ENCODE measurements around the gene TRERF1. TPM values are rescaled to one million over a fixed set of nuclear protein-coding genes. Genes with fewer than 3 reads are reported as not detected.
"Not testable (repeated sequence)": the region's sequence is repeated elsewhere in the genome, so short reads cannot be mapped to it uniquely, and the experiment has no call there.

The TRERF1 gene
- polyA plus RNA-seq, 3 donors, result 0.58 to 10.0 (median 2.0) TPM

DNA sequence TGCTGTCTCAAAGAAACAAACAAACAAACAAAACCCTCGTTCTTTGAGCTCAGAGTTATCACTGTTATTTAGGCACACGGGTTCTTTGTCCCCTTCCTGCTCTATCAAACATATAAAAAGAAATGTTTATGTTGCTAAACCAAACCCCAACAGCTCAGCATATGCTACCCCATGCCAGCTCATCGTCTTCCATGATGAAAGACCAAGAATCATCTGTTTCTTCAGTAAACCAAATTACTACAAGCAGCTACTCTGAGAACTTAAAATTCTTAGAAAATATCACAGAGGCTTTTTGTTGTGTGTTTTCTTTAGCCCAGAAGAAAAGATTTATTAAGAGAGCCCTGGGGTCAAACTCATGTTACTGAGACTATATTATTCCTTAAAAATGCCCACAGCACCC, 4.7 kb downstream of the TRERF1 start:
- WGBS (ENCODE audit: insufficient coverage), result no CpG with 5 or more reads among the region's 3 CpGs
- no peak overlapping the region for H3K4me2 ChIP-seq (replicated peaks; ENCODE audit: extremely low read depth, low read length, poor library complexity, severe bottlenecking)

DNA sequence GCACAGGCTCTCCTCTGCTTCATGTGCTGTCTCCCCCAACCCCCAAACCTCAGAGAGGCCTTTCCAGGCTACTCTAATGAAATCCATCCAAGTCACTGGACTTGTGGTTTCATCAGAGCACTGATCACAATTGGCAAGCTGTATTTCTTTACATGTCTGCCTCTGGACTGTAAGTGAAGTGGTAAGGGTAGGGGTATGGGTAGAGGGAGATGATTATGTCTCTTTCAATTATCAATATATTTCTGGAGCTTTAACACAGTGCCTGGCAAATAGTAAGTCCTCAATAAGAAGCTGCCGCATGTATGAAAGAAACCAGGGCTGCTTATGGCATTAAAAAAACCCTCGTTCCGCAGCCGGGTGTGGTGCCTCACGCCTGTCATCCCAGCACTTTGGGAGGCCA, 5.4 kb downstream of the TRERF1 start:
- H2AFZ ChIP-seq (ENCODE audit: insufficient read depth, low read depth, low read length, poor library complexity, severe bottlenecking), result no peak overlapping the region
- intact Hi-C loops (cut with micrococcal nuclease), result no loop called here
- peaks cover 32 to 36% of the 10 kb centered on the region in 2 donors for H3K4me1 ChIP-seq (ENCODE audit: control insufficient read depth in 1 of 2, insufficient read depth in 2 of 2, low read length in 2 of 2)
- 97% methylated on average over 5 of the region's 5 CpGs for WGBS (ENCODE audit: insufficient coverage)
- H3K4me2 ChIP-seq (replicated peaks; ENCODE audit: extremely low read depth, low read length, poor library complexity, severe bottlenecking), result no peak overlapping the region
- no peak overlapping the region for H3K4me3 ChIP-seq (replicated peaks in 1 of 3; ENCODE audit: low read depth in 2 of 3, low read length in 3 of 3)
- H4K20me1 ChIP-seq (ENCODE audit: insufficient read depth, low read length), result peaks cover 52% of the 10 kb centered on the region
- Mint-ChIP-seq H3K4me1 (peaks cover 73% of the 10 kb centered on the region), H3K27ac (peak overlapping the region in 3 of 7 donors; percentile 59 to 89 (median 77)), H3K9me3 (no peaks in the 10 kb centered on the region), H3K36me3 (peaks cover 18 to 31% of the 10 kb centered on the region in 2 donors), H3K27me3 (ENCODE audit: low read depth in 3 of 3) (peaks cover 0 to 1% (median 0%) of the 10 kb centered on the region in 3 donors), H3K4me3 (no peak overlapping the region)
- peaks cover 100% of the 10 kb centered on the region for H3K79me2 ChIP-seq (ENCODE audit: insufficient read depth, low read length)
- no peak overlapping the region for H3K27ac ChIP-seq (ENCODE audit: low read depth in 1 of 2, low read length in 2 of 2)
- no peaks in the 10 kb centered on the region for H3K9me3 ChIP-seq (replicated peaks in 1 of 2; ENCODE audit: control insufficient read depth in 1 of 2, insufficient read depth in 1 of 2, low read length in 2 of 2)
- no peaks in the 10 kb centered on the region for H3K27me3 ChIP-seq (ENCODE audit: control insufficient read depth in 2 of 2, insufficient read depth in 2 of 2, low read length in 2 of 2)
- H3K9ac ChIP-seq (ENCODE audit: insufficient read depth, low read length, poor library complexity, severe bottlenecking), result no peak overlapping the region
- no peak for DNase-seq
- TF ChIP-seq, protein P1, sequence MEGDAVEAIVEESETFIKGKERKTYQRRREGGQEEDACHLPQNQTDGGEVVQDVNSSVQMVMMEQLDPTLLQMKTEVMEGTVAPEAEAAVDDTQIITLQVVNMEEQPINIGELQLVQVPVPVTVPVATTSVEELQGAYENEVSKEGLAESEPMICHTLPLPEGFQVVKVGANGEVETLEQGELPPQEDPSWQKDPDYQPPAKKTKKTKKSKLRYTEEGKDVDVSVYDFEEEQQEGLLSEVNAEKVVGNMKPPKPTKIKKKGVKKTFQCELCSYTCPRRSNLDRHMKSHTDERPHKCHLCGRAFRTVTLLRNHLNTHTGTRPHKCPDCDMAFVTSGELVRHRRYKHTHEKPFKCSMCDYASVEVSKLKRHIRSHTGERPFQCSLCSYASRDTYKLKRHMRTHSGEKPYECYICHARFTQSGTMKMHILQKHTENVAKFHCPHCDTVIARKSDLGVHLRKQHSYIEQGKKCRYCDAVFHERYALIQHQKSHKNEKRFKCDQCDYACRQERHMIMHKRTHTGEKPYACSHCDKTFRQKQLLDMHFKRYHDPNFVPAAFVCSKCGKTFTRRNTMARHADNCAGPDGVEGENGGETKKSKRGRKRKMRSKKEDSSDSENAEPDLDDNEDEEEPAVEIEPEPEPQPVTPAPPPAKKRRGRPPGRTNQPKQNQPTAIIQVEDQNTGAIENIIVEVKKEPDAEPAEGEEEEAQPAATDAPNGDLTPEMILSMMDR (IDR thresholded peaks at IDR 0.05), result no peak
- H3K36me3 ChIP-seq (replicated peaks in 1 of 2; ENCODE audit: control insufficient read depth in 1 of 2, insufficient read depth in 2 of 2, low read length in 2 of 2), result peaks cover 2 to 10% of the 10 kb centered on the region in 2 donors

More for the DNA sequence above, 4.7 kb downstream of the TRERF1 start:
- no peak overlapping the region for H3K9ac ChIP-seq (ENCODE audit: insufficient read depth, low read length, poor library complexity, severe bottlenecking)
- H3K79me2 ChIP-seq (ENCODE audit: insufficient read depth, low read length), result peaks cover 100% of the 10 kb centered on the region
- no peak overlapping the region for H2AFZ ChIP-seq (ENCODE audit: insufficient read depth, low read depth, low read length, poor library complexity, severe bottlenecking)
- Mint-ChIP-seq H3K27ac (peak overlapping the region in 1 of 7 donors; percentile 37), H3K4me1 (peaks cover 67% of the 10 kb centered on the region), H3K4me3 (no peak overlapping the region), H3K27me3 (ENCODE audit: low read depth in 3 of 3) (peaks cover 0 to 1% (median 0%) of the 10 kb centered on the region in 3 donors), H3K36me3 (peaks cover 18 to 31% of the 10 kb centered on the region in 2 donors), H3K9me3 (no peaks in the 10 kb centered on the region)
- no peaks in the 10 kb centered on the region for H3K27me3 ChIP-seq (ENCODE audit: control insufficient read depth in 2 of 2, insufficient read depth in 2 of 2, low read length in 2 of 2)
- peaks cover 46% of the 10 kb centered on the region for H4K20me1 ChIP-seq (ENCODE audit: insufficient read depth, low read length)
- TF ChIP-seq, protein P1 (IDR thresholded peaks at IDR 0.05), result no peak
- H3K4me3 ChIP-seq (replicated peaks in 1 of 3; ENCODE audit: low read depth in 2 of 3, low read length in 3 of 3), result no peak overlapping the region
- peak overlapping the region in 1 of 2 donors; percentile 15 for H3K27ac ChIP-seq (ENCODE audit: low read depth in 1 of 2, low read length in 2 of 2)
- H3K36me3 ChIP-seq (replicated peaks in 1 of 2; ENCODE audit: control insufficient read depth in 1 of 2, insufficient read depth in 2 of 2, low read length in 2 of 2), result peaks cover 2 to 10% of the 10 kb centered on the region in 2 donors
- no peaks in the 10 kb centered on the region for H3K9me3 ChIP-seq (replicated peaks in 1 of 2; ENCODE audit: control insufficient read depth in 1 of 2, insufficient read depth in 1 of 2, low read length in 2 of 2)
- intact Hi-C loops (cut with micrococcal nuclease), result no loop called here
- no peak for DNase-seq
- peaks cover 30 to 31% of the 10 kb centered on the region in 2 donors for H3K4me1 ChIP-seq (ENCODE audit: control insufficient read depth in 1 of 2, insufficient read depth in 2 of 2, low read length in 2 of 2)

DNA sequence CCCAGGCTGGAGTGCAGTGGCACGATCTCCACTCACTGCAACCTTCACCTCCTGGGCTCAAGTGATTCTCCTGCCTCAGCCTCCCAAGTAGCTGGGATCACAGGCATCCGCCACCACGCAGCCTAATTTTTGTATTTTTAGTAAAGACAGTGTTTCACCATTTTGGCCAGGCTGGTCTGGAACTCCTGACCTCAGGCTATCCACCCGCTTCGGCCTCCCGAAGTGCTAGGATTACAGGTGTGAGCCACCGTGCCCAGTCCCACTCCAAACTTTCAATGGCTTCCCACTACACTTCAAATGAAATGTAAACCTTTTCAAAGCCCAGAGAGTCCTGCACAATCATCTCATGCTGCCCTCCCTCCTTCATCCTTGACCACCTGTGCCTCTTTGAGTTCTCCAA, 5.8 kb downstream of the TRERF1 start:
- H3K36me3 ChIP-seq (replicated peaks in 1 of 2; ENCODE audit: control insufficient read depth in 1 of 2, insufficient read depth in 2 of 2, low read length in 2 of 2); H3K27ac ChIP-seq (ENCODE audit: low read depth in 1 of 2, low read length in 2 of 2); H3K9me3 Mint-ChIP-seq; H3K9me3 ChIP-seq (replicated peaks in 1 of 2; ENCODE audit: control insufficient read depth in 1 of 2, insufficient read depth in 1 of 2, low read length in 2 of 2); H3K27me3 Mint-ChIP-seq (ENCODE audit: low read depth in 3 of 3); H3K27me3 ChIP-seq (ENCODE audit: control insufficient read depth in 2 of 2, insufficient read depth in 2 of 2, low read length in 2 of 2); H3K4me3 Mint-ChIP-seq; H3K4me2 ChIP-seq (replicated peaks; ENCODE audit: extremely low read depth, low read length, poor library complexity, severe bottlenecking); intact Hi-C loops (cut with micrococcal nuclease); DNase-seq; H3K4me3 ChIP-seq (replicated peaks in 1 of 3; ENCODE audit: low read depth in 2 of 3, low read length in 3 of 3); H3K9ac ChIP-seq (ENCODE audit: insufficient read depth, low read length, poor library complexity, severe bottlenecking); H2AFZ ChIP-seq (ENCODE audit: insufficient read depth, low read depth, low read length, poor library complexity, severe bottlenecking): not testable (repeated sequence)
- Mint-ChIP-seq H3K36me3 (peaks cover 18 to 31% of the 10 kb centered on the region in 2 donors), H3K27ac (peak overlapping the region in 3 of 7 donors; percentile 59 to 89 (median 77)), H3K4me1 (peaks cover 77% of the 10 kb centered on the region)
- Histone ChIP-seq H3K79me2 (ENCODE audit: insufficient read depth, low read length) (peaks cover 100% of the 10 kb centered on the region), H4K20me1 (ENCODE audit: insufficient read depth, low read length) (peaks cover 56% of the 10 kb centered on the region), H3K4me1 (ENCODE audit: control insufficient read depth in 1 of 2, insufficient read depth in 2 of 2, low read length in 2 of 2) (peaks cover 36 to 40% of the 10 kb centered on the region in 2 donors)
- 95% methylated on average over 4 of the region's 7 CpGs for WGBS (ENCODE audit: insufficient coverage)
